NCI-H1930 (cell line): ENCODE measurements around the gene BLTP3A.

Experiments
- DNase-seq, 2 experiments: peaks; one replicate each; lab custom pipeline; 2025; lab: John Stamatoyannopoulos, UW

Gene BLTP3A

DNA sequence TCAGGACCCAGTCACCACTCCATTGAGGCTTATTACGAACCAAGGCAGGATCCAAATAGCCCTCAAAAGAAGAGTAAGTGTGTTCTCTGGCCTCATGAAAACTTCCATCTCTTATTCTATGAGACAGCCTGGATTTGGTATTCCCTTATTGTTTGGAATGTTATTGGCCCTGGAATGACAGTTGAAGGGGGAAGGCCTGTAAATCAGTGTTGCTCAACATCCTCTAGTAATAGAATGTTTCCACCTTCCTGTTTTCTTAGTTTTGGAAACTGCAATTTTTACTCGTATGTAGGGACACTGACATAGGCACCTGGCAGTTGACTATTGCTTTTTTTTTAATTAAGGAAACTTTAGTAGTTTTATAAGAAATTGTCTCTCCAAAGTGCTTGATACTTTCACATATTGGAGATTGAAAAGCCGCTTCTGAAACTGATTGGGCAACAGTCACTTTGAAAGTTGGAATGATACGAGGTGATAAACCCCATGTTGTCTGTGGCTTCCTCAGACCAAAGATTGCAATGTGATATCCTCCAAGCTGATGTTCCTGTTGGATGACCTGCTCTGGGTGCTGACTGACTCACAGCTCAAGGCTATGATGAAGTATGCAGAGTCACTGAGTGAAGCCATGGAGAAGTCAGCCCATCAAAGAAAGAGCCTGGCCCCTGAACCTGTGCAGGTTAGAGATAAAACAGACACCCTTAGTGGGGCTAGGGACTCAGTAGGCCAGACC lies 43.1 kb downstream of the BLTP3A start:
- no peak for DNase-seq

DNA sequence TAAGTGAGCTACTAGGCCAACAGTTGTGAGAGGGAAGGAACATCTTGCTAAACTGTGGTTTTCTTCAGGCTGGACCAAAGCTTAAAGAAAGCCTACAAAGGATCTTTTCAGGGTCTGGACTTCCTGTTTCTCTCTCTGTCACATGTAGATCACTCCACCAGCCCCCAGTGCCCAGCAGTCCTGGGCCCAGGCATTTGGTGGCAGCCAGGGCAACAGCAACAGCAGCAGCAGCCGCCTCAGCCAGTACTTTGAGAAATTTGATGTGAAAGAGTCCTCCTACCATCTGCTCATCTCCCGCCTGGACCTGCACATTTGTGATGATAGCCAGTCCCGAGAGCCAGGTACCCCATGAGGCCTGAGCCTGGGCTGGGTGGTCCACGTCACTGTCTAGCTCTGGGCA lies 44.1 kb downstream of the BLTP3A start:
- no peak for DNase-seq

DNA sequence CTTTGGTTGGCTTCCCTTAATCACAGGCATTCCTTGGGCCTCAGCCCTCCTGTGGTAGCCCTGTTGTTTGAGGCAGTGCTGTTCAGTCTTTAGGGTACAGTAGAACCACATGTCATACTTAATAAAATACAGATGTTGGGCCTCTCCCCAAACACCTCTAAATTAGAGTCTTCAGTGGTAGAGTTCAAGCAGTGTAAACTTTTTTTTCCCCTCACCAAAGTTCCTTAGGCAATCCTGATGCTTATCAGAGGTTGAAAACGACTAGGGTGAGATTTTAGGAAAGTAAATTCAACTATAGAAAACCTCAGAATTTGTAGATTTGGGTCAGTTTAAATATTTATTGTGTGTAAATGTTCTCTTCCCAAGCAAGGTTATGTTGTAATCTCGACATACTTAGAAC lies 44.6 kb downstream of the BLTP3A start:
- no peak for DNase-seq

DNA sequence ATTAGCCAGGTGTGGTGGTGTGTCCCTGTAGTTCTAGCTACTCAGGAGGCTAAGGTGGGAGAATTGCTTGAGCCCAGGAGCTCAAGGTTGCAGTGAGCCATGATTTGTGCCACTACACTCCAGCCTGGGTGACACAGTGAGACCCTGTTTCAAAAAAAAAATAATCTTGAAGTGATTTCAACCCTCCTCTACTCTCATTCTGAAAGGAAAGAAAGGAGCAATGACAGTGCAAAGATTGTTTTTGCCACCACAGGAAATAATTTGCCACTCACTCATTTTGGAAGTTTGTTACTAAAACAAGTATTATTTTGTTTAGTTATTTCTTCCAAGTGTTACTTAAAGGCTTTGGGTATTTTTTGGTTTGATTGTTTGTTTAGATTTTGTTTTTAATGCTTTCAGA lies 45.6 kb downstream of the BLTP3A start:
- no peak for DNase-seq

DNA sequence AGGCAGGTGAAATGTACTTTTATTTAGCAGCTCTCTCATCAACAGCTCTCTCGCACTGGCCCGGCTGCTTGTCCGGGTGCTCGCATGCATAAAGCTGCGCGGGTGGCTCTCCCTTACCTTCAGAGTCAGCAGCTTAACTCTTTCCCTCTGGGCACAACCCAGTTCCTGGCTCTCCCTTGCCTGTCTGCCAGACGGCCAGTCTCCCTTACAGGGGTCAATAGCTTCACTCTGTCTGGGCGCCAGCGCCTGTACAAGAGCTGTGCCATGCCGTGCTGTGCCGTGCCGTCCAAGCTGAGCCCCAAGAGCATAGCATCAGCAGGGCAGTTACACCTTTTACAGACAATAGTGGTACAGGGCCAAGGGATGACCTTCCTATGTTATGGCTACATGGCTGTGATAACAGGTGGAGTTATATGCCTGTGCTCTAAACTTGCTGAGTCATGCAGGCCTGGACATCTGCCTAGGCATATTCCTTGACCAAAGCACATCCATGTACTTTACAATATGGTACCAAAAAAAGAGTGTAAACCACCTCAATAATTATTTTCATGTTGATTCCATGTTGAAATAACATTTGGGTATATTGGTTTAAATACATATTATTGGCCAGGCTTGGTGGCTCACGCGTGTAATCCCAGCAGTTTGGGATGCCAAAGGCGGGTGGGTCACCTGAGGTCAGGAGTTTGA lies 47.9 kb downstream of the BLTP3A start:
- no peak for DNase-seq
